Glomerular visceral epithelial cell (primary cell): Measurements from ENCODE around the gene SYNE1.
"Not testable (repeated sequence)": the region's sequence is repeated elsewhere in the genome, so short reads cannot be mapped to it uniquely, and the experiment has no call there.

Experiments used
- DNase-seq: peaks from one replicate; pipeline ENCODE4 v3.0.0-alpha.2; 2016; ENCODE audit errors: extremely low spot score

The SYNE1 gene

GRCh38 chr6:152372945-152373344 is 264.2 kb downstream of the SYNE1 start:
- no peak for DNase-seq

GRCh38 chr6:152371775-152372174 is 265.4 kb downstream of the SYNE1 start:
- no peak for DNase-seq

GRCh38 chr6:152368751-152369624 is 268.2 kb downstream of the SYNE1 start:
- DNase-seq = no peak

- DNase-seq = no peak
Observed at GRCh38 chr6:152364866-152365265, 272.3 kb downstream of the SYNE1 start.

GRCh38 chr6:152360034-152360433 is 277.1 kb downstream of the SYNE1 start:
- no peak for DNase-seq

GRCh38 chr6:152356662-152357061 is 280.5 kb downstream of the SYNE1 start:
- DNase-seq = peak; percentile 9

- DNase-seq = no peak
Observed at GRCh38 chr6:152356016-152356415, 281.1 kb downstream of the SYNE1 start.

GRCh38 chr6:152355166-152355565 is 282.0 kb downstream of the SYNE1 start:
- no peak for DNase-seq

GRCh38 chr6:152353440-152353839 is 283.7 kb downstream of the SYNE1 start:
- no peak for DNase-seq

- no peak for DNase-seq
Observed at GRCh38 chr6:152351742-152352141, 285.4 kb downstream of the SYNE1 start.

GRCh38 chr6:152351110-152351509 is 286.1 kb downstream of the SYNE1 start:
- no peak for DNase-seq

- DNase-seq = no peak
Observed at GRCh38 chr6:152348116-152348515, 289.0 kb downstream of the SYNE1 start.

- no peak for DNase-seq
Observed at GRCh38 chr6:152343735-152344360, 293.3 kb downstream of the SYNE1 start.

GRCh38 chr6:152341596-152341995 is 295.6 kb downstream of the SYNE1 start:
- no peak for DNase-seq

- DNase-seq = peak; percentile 26
Observed at GRCh38 chr6:152338335-152339125, 298.6 kb downstream of the SYNE1 start.

GRCh38 chr6:152334555-152334954 is 302.6 kb downstream of the SYNE1 start:
- DNase-seq = no peak

GRCh38 chr6:152330961-152331360 is 306.2 kb downstream of the SYNE1 start:
- DNase-seq = no peak

- no peak for DNase-seq
Observed at GRCh38 chr6:152329638-152330448, 307.3 kb downstream of the SYNE1 start.

- not testable (repeated sequence) for DNase-seq
Observed at GRCh38 chr6:152328200-152328599, 309.0 kb downstream of the SYNE1 start.

- no peak for DNase-seq
Observed at GRCh38 chr6:152323376-152323775, 313.8 kb downstream of the SYNE1 start.

- DNase-seq = no peak
Observed at GRCh38 chr6:152318278-152318677, 318.9 kb downstream of the SYNE1 start.

GRCh38 chr6:152316024-152316423 is 321.1 kb downstream of the SYNE1 start:
- no peak for DNase-seq
